ENCODE results near the gene TRABD2B.

TRABD2B gene

DNA sequence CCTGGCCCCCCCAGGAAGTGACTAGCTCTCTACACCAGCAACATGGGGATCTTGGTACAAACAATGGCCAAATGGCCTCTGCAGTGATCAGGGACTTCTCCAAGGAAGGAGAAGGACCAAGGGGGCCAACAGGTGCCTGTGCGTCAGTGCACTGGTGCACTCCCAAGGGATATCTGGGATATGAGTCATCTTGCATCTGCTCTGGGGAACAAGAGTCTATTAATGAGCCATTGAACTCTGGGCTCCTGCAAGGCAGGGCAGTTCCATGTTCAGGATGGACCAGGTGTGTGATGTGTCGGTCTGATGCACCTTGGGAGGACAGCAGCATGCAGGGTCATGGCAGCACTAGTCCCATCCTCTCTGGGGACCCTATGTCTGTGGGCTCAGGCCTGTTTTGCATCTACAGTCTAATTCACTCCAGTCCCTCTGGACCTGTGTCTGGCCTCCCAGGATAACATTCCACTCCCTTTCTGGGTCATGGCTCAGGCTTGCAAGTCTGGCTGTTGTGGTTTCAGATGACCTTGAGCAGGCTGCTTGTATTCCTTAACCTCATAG is 125.3 kb downstream of the TRABD2B start:
- DNase-seq: no peak

DNA sequence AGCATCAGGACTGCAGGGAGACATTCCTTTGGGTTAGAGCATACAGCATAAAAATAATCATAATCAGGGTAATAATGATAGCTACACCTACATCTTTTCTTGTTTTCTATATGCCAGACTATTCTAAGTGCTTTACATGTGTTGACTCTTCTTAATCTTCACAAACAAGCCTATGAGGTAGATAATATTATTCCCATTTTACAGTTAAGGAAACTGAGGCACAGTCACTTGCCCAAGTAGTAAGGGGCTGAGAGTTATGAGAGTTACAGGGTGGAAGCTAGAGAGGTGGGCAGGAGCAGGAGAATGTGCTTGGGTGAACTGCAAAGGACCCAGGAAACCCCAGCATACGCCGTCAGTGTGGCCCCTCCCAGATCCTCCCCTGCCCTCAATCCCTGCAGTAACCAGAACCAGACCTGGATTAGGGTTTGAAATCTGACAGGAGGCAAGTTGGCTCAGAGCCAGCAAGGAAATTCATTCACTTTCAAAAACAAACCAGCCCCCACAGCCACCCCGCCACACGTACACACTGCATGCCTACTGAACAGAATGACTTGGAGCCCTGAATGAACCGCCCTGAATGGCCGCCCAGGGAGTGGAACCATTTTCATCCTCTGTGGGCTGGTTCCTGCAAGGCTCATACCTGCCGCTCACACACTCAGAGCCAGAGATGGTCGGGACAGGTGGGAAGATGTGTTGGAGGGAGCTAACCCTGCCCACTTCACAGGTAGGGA is 126.1 kb downstream of the TRABD2B start:
- no peak for DNase-seq

DNA sequence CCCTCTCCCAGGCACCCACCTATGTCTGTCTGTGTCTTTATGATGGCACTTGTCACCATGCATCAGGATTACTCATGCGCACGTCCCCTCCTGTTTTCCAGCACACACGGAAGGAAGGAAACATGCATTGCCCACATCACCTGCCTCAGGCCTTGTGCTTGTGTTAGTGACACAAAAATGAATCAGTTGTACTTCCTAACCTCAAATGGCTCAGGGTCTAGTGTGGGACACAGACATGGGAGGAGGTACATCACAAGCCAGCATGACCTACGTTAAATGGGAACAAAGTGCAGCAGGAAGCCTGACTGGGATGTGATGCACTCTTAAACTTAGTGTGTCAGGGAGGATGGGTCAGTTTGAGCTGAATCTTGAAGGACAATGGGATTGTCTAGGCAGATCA is 126.7 kb downstream of the TRABD2B start:
- no peak for DNase-seq

DNA sequence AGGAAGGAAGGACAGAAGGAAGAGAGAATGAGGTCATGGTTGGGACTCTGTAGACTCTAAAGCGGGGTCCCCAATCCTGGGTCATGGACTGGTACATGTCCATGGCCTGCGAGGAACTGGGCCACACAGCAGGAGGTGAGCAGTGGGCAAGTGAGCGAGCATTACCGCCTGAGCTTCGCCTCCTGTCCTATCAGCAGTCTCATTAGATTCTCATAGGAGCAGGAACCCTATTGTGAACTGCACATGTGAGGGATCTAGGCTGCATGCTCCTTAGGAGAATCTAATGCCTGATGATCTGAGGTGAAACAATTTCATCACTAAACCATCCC is 128.9 kb downstream of the TRABD2B start:
- DNase-seq: no peak

DNA sequence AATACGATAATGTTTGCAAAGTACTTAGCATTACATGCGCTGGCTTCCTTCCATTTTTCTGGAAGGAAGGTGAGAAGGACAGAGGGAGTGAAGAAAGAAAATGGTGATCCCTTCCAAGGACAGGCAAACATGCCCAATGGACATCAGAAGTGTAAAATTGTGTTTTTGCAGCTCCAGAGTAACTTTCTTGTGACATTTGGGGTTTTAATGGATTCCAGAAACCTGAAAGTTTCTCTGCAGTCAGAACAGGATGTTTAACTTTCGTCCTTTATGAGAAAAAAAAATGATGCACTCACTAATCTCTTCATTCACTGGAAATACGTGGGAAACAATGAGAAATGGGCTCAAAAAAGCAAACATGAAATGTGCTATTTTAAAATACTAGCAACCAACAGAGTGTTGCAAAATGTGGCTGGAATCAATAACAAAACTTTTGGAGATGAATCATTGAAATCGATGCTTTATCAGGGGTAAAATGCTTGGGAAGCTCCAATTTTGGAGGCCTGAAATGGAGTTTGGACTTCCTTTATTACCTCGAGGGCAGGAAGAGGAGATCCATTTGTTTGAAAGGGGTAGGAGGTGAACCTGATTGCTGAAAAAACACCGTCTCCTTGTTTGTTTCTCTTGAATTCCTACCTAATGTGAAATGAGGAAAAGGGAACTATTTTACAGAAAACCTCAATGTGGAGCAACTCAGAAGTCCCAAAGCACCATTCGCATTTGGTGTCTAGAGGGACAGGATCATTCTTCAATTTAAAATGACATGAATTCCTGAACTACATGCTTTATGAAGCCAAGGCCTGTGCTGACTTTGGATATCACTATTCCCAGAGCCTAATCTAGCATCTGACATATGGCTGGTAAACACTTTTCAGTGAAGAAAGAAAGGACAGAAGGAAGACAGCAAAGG is 129.5 kb downstream of the TRABD2B start:
- no peak for DNase-seq

DNA sequence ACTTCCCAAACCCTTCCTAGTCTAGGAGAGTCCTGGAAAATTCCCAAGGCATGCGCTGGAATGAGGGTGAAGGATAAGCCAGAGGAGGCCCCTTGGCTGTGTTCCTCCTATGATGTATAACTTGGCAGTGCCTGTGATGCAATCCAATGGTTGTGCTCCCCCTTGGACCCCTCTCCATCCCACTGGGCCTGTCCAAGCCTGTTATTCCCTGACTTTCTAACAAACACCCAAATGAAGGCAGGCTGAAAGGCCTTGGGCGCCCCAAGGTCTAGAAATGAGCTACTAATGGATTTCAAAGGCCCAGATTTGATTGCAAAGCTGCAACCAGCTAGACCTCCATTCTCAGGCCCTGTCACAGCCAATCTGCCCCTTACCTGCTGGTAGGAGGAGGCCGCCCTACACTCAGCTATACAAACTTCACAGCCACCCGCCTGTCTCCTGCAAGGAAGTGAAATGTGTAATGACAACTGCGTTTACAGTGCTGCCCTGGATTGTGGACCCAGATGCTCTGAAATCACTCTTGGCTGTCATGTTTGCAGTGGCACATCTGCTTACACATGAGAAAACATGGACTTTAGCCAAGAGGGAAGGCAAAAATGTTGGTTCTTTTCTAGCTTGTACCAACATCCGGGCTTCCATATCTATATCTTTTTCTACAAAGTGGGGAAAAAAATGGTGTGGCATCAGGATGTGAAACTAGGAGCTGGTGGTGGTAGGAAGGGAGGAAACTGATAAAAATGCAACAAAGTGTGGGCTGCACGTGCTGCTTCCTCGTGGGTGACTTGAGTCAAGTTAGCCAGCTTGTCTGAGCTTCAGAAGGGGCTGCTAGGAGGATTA is 130.4 kb downstream of the TRABD2B start:
- no peak for DNase-seq

DNA sequence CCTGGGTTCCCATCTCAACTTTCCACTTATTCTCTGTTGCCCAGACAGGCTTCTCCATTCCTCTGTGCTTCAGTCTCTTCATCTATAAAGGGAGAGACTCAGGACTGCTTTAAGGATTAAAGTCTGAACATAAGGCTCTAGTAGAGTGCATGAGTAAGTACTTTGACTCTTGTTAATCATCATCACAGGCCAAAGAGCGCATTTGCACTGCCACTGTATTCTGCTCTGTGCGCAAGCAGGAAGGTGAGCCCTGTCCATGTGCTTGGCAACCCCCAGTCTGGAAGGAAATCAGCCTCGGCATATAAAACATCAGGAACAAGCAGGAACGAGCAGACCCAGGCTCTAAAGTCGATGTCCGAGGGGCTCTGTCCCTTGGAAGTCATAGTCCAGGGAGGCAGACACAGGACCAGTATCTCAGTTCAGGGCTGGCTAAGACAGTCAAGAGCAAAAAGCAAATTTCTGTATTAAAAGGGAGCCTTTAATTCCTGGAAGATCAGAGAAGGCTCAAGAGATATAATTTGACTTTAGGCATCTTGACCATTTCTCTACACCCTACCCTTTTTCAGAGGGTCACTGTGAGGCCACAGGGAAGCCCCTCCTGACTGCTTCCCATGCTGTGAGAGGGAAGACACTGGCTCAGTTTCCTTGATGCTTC is 131.2 kb downstream of the TRABD2B start:
- DNase-seq: no peak

DNA sequence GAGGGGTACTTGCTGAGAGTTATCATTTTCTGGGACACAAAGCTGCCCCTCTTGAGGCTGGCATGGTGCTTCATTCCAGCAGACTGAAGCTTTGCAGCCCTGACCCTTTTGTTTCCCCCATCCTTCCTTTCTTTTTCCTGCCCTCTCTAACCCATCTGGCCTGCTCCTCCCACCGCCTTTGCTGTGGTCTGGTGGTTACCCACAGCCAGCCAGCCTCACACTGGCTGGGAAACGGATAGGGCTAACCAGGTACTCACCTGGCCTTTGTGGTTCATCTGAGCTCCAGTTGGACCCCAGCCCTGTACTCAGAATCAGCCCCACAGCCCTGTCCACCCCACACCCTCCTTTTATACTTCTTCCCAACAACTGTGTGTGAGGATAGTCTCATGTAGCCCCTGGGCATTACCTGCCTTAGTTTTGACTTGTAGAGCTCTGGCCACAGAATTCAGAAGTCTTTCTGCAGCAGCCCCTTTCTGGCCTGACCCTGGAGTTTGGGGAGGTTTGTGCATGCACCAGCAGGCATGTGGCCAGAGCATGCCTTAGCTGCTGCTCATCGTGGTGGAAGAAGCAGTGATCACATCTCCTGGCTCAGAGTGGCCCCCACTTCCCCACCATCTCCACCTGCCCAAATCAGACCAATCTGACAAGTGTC is 138.0 kb downstream of the TRABD2B start:
- no peak for DNase-seq

DNA sequence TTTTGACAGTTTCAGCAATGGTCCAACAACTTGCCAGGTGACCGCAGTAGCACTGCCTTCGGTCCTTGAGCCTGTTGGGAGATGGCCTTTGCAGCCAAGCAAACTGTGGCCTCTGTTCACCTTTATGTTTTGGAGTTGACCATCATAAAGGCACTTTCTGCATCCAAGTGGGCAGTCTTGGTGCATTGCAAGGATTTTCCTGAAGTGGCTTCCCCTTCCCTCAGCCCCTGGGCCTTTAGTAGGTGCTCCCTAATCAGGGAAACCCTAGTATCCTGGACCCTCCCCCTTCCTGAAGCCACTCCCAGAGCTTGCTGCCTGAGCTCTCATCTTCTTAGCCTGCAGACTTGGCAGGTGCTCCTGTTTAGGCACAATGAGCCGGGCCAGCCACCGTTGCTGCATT is 140.2 kb downstream of the TRABD2B start:
- DNase-seq: no peak

DNA sequence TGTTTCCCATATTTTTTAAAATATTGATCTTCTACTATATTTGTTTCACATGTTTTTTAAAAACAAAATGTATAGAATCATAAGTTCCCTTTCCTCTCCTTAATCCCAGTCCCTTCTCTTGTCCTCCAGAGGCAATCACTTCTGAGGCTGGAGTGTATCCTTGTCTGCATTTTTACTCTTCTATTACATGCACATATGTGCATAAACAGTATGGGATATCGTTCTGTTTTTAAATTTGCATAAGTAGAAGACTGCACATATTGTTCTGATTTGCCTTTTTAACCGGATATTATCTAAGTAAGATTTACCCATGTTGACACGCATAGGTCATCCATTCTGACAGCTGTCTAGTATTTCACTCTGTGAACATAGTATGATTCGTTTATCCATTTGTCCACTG is 142.0 kb downstream of the TRABD2B start:
- DNase-seq: no peak

DNA sequence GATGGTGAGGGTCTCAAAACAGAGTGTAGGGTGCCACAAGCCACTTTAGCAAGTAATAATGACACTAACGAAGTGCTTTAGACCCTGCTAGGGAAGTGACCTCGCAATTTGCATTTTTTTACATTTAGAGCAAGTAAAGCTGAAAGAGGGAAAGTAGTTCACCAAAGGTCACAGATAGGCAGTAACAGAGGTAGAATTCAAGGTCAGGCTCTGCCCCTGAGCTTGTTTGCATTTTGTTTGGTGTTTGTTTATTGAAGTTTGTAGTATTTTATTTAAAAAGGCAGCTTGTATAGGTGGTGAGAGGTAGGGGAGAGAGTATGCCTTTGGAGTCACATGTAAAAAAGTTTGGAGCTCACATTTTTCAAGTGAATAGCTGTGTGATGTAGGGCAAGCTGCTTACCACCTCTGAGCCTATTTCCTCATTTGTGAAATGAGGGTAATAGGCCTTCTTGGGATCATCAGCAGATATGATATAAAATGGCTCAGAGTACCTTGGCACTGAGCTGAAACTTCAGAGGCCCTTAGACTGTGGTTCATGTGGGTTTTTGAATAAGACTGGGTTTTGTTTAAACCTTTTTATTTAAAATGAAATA is 142.5 kb downstream of the TRABD2B start:
- DNase-seq: no peak

DNA sequence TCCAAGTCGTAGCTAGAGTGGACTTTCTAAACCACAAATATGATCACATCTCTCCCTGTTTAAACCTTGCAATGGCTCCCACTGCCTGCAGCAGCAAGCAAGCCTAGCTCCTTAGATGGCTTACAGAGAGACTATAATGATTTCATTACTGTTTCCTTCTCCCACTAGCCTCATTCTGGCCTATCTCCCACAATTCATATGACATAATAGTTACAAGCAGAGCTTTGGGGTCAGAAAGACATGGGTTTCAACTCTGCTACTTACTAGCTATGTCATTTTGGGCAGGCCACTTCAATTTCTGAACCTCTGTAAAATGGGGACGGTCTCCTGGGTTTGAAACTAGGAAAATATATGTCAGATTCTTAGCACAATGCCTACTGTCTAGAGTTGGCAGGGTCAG is 143.3 kb downstream of the TRABD2B start:
- DNase-seq: no peak

DNA sequence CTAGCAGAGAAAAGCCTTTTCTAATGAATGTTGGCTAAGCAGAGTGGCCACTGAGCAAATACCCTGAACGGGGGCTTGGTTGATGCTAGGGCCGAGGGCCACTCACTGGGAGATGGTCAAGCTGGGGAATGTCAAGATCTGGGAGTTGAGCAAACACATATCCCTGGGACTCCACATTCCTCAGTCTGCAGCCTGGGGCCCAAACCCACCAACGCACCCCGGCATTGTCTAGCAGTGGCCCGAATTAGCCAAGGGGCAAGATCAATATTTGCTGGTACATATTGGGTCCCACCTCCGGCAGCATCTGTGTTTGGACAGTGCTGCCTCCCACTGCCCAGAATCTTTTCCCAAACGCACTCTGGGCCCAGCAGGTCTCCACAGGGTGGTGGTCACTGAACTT is 144.1 kb downstream of the TRABD2B start:
- DNase-seq: no peak

DNA sequence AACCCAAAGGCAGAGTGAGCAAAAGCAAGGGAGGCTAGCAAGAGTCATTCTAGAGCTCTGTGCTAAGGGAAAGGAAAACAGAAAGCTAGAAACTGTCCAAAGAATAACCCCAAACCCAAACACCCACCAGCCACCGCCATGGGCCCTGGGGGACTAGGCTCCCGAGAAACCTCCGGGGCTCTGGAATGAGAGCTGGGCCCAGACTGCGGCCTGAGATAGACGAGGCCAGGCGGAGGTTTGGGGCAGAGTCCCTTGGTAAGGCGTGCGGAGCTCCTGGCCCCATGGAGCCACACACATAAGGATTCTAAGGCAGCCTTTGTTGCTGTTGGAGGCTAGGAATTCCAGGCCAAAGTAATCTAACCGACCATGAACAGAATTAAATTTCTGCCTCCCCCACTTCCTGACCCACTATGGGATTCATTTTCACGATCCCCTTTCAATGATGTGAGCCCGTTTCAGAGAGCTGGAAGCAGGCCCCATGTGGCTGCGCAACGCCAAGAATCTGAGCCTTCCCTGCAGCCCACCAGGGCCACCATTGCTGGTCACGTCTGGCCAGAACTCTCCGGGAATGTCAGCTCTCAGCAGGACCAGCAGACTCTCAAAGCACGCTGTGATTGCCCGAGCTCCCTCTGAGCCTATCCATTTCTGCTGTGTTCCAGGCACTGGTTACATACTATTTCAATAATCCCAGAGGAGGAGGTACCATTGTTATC is 145.0 kb downstream of the TRABD2B start:
- DNase-seq: no peak

DNA sequence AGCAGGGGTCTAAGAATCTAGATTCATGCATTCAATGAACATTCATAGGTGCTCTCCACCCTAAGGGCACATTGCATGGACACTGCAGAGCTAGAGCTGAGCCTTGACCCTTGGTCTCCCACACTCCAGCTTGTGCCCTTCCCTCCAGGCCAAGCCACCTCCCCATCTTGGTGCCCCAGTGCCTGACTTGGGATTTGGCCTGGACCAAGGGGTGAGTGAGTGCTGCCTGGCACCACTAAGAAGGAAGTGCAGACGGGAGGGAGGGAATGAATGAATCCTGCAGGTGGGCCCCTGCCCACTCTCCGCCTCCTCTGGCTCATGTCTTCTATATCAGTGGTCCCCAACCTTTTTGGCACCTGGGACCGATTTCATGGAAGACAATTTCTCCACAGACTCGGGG is 146.7 kb downstream of the TRABD2B start:
- no peak for DNase-seq

DNA sequence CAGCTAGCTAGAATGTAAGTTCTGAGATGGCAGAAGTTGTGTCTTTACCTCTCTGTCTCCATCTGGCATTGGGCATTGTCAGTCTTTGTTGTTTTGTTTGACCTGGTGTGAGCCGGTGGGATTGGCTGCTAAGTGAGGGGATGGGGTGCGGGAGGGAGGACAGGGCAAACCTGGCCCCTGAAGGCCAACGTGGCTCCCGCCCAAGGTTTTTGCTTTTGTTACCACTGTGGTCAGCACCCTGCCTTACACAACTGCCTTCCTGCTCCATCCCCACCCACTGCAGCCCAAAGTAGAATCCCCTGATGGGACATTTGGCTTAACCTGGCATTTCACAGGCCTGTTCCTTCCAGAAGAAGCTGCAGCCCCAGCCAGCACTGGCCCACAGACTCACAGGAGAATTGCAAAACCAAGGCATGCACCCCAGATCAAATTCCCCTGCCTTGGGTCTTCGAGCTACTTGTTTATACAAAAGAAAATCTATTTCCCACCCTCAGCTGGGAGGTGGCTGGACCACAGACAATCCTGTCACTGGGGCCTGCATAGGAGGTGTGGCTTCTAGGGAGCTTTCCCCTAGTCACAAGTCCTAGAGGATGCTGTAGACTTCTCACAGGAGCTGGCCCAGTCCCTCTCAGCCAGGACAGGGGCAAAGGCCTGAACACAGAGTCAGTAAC is 147.5 kb downstream of the TRABD2B start:
- no peak for DNase-seq

DNA sequence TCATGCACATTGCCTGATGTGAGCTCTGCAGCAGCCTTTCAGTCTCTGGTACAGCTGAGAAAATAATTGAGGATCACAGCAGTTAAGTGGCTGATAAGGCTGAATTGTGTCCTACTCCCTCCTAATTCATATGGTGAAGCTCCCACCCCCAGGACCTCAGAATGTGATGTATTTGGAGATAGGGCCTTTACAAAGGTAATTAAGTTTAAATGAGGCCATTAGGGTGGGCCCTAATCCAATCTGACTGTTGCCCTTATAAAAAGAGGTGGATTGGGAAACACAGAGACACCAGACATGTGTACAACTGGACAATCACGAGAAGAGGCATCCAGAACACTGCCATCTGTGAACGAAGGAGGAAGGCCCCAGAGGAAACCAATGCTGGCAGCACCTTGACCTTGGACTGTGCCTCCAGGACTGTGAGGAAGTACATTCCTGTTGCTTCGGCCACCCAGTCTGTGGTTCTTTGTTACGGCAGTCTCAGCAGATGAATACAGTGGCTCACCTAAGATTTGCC is 148.1 kb downstream of the TRABD2B start:
- no peak for DNase-seq

DNA sequence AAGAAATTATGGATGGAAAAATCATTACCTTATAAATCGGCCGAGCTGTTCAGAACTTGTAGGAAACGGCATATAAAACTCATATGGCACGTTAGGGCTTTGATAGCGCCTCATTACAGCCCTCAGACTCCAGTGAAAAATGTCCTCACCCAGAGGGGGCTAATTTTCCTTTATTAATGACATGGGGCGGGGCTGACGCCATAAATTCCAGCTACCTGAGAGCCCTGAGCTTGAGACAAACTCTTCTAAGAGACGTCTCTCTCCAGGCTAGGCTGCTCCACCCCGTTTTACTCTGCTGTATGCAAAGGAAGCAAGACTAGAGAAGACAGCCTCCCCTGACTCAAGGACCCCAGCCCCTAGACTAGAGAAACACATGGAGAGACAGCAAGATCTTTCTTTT is 149.4 kb downstream of the TRABD2B start:
- no peak for DNase-seq

DNA sequence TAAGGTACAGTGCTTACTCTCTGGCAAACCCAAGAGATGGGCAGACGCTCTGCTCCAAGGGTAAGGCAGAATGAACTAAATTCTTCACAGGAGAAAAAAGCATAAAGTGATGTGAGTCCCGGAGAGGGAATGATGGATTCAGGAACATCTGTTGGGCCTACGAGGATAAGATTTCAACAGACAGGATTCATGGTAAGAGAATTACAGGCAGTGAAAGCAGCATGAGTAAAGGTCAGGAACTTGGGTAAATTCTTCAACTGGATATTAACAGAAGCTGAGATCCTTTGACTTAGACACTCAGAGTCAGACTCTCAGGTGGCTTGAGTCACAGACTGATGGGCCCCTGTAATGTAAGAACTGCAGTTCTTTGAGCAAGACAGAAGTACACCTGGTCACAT is 152.6 kb downstream of the TRABD2B start:
- DNase-seq: no peak

Measured in cerebellar nuclear complex (tissue), 1 donor.